VCaP (cell line): ENCODE measurements around the gene RAB37.

ENCODE experiments used
- H3K27ac ChIP-seq: fragments of 450-650 bp; 2 replicates; pipeline ENCODE4 v1.5.1; 2017
- CTCF ChIP-seq: fragments of 450-650 bp; conservative IDR thresholded peaks from 2 replicates; pipeline ENCODE4 v1.5.1; 2017; ENCODE audit warnings: mild to moderate bottlenecking, moderate library complexity

Gene RAB37

GRCh38 chr17:74790161-74791058, 53.4 kb downstream of the RAB37 start:
- no peak for TF ChIP-seq CTCF
- no peak overlapping the region for H3K27ac ChIP-seq

- TF ChIP-seq CTCF, result no peak
- H3K27ac ChIP-seq, result no peak overlapping the region
These were observed 55.6 kb downstream of the RAB37 start for GRCh38 chr17:74792586-74793105.

GRCh38 chr17:74795327-74796020, 58.4 kb downstream of the RAB37 start:
- H3K27ac ChIP-seq, result no peak overlapping the region
- TF ChIP-seq CTCF, result no peak

GRCh38 chr17:74796211-74796610, 59.2 kb downstream of the RAB37 start:
- TF ChIP-seq CTCF, result no peak
- no peak overlapping the region for H3K27ac ChIP-seq

- no peak for TF ChIP-seq CTCF
- no peak overlapping the region for H3K27ac ChIP-seq
These were observed 59.8 kb downstream of the RAB37 start for GRCh38 chr17:74796866-74797265.
